Effector memory CD8-positive, alpha-beta T cell (primary cell): ENCODE data around the gene DNASE2B.

Source experiments
- ATAC-seq: fragments of 150-1000 bp; cut with Tn5 transposase; replicated peaks from 2 replicates; pipeline ENCODE4 v1.10.0; 2021; ENCODE audit warnings: mild to moderate bottlenecking, moderate library complexity
- DNase-seq, 3 experiments: peaks; one replicate each; pipeline ENCODE4 v3.0.0; 2021
- H3K27ac Mint-ChIP-seq, 2 donors: one replicate each; pipeline ENCODE4 v1.8.0; 2022; ENCODE audit warnings: mild to moderate bottlenecking in 2 of 2, mixed read lengths in 2 of 2, moderate library complexity in 2 of 2
- H3K27me3 Mint-ChIP-seq, 2 donors: one replicate each; pipeline ENCODE4 v1.8.0; 2022; ENCODE audit warnings: mixed read lengths in 2 of 2
- H3K36me3 Mint-ChIP-seq: one replicate; pipeline ENCODE4 v1.8.0; 2022; ENCODE audit warnings: mild to moderate bottlenecking, moderate library complexity, mixed read lengths; ENCODE audit not compliant: insufficient read depth
- H3K4me1 Mint-ChIP-seq, 2 donors: one replicate each; pipeline ENCODE4 v1.8.0; 2022; ENCODE audit warnings: low read depth in 2 of 2, mixed read lengths in 2 of 2
- H3K4me3 Mint-ChIP-seq, 2 donors: one replicate each; pipeline ENCODE4 v1.8.0; 2022; ENCODE audit warnings: mild to moderate bottlenecking in 2 of 2, mixed read lengths in 2 of 2, moderate library complexity in 2 of 2
- H3K9me3 Mint-ChIP-seq, 2 donors: one replicate each; pipeline ENCODE4 v1.8.0; 2022; ENCODE audit warnings: mixed read lengths in 2 of 2

Gene DNASE2B

DNA sequence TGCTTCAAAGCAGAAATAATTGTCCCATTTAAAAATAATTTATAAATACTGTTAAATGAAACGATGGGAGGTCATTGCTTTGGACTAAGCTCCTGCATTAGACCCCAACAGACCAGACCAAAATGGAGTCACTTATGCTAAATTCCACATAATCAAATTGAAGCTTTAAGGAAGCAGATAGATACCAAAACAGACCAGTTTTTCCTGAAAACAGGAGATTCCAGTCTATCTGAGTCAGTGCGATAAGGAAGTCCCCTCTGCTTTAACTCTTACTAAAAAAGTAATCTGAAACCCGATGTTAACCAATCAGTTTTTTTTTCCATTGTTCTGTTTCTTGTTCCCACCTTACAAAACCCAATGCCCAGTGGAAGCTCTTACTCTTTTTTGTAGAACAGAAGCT, 16.2 kb upstream of the DNASE2B start:
- Mint-ChIP-seq H3K4me1 (no peaks in the 10 kb centered on the region), H3K4me3 (no peak overlapping the region), H3K9me3 (no peaks in the 10 kb centered on the region), H3K27me3 (peaks cover 9 to 11% of the 10 kb centered on the region in 2 donors), H3K27ac (no peak overlapping the region), H3K36me3 (no peaks in the 10 kb centered on the region)
- DNase-seq (no peak), ATAC-seq (no peak)

DNA sequence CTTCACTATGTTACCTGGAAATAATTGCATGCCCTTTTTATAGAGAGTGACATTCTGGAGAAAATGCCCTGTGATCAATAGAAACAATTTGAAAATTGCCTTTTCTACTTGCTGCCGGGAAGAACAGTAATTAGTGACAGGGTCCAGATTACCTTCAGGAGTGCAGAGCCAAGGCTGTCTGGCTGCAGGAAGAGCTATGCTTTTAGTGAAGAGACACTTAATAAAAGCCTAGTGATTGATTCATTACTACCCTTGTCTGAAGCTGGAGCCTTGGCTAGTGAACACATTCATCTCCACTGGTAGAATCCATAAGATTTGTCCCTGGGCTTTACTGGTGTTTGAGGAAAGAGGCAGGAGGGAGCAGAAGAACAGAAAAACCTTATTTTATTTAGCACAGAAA, 12.9 kb upstream of the DNASE2B start:
- Mint-ChIP-seq H3K36me3 (no peaks in the 10 kb centered on the region), H3K27ac (no peak overlapping the region), H3K4me3 (no peak overlapping the region), H3K9me3 (no peaks in the 10 kb centered on the region), H3K4me1 (no peaks in the 10 kb centered on the region), H3K27me3 (peaks cover 9 to 11% of the 10 kb centered on the region in 2 donors)
- ATAC-seq = no peak
- DNase-seq = no peak

- H3K4me1 Mint-ChIP-seq = no peaks in the 10 kb centered on the region
- no peak overlapping the region for H3K27ac Mint-ChIP-seq
- H3K36me3 Mint-ChIP-seq = no peaks in the 10 kb centered on the region
- H3K9me3 Mint-ChIP-seq = no peaks in the 10 kb centered on the region
- DNase-seq (no peak), ATAC-seq (no peak)
- no peak overlapping the region for H3K4me3 Mint-ChIP-seq
- H3K27me3 Mint-ChIP-seq = peaks cover 9 to 11% of the 10 kb centered on the region in 2 donors
Measured at GRCh38 chr1:84386716-84387479, 11.4 kb upstream of the DNASE2B start.

GRCh38 chr1:84387480-84388163, 10.7 kb upstream of the DNASE2B start:
- ATAC-seq (no peak), DNase-seq (no peak)
- H3K9me3 Mint-ChIP-seq = no peaks in the 10 kb centered on the region
- H3K27ac Mint-ChIP-seq = no peak overlapping the region
- H3K36me3 Mint-ChIP-seq = no peaks in the 10 kb centered on the region
- H3K4me3 Mint-ChIP-seq = no peak overlapping the region
- H3K4me1 Mint-ChIP-seq = no peaks in the 10 kb centered on the region
- peaks cover 5% of the 10 kb centered on the region in 2 donors for H3K27me3 Mint-ChIP-seq

DNA sequence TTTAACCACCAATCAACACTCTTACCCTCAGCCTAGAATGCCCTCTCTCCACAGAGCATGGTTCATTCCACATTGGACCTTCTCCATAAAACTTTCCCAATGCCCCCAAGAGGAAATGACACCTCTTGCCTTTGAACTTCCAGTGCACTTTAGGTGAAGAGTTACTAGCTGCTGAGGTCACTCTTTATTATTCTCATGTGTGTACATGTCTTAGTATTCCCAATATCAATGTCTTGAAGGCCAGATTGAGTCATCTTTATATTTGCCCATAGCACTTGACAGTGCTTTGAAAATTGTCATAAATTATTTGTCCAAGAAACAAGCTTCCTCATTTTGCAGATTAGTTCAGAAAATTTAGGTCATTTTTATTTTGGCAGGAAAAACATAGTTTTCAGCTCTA, 8.1 kb upstream of the DNASE2B start:
- Mint-ChIP-seq H3K4me3 (no peak overlapping the region), H3K9me3 (no peaks in the 10 kb centered on the region), H3K4me1 (no peaks in the 10 kb centered on the region), H3K36me3 (no peaks in the 10 kb centered on the region), H3K27me3 (peaks cover 0 to 6% of the 10 kb centered on the region in 2 donors), H3K27ac (no peak overlapping the region)
- DNase-seq = no peak
- no peak for ATAC-seq

GRCh38 chr1:84401156-84401555, 2.9 kb downstream of the DNASE2B start:
- Mint-ChIP-seq H3K36me3 (no peaks in the 10 kb centered on the region), H3K4me3 (no peak overlapping the region), H3K27ac (no peak overlapping the region), H3K4me1 (no peaks in the 10 kb centered on the region), H3K27me3 (peaks cover 0 to under 1% of the 10 kb centered on the region in 2 donors), H3K9me3 (no peaks in the 10 kb centered on the region)
- ATAC-seq (no peak), DNase-seq (no peak)

DNA sequence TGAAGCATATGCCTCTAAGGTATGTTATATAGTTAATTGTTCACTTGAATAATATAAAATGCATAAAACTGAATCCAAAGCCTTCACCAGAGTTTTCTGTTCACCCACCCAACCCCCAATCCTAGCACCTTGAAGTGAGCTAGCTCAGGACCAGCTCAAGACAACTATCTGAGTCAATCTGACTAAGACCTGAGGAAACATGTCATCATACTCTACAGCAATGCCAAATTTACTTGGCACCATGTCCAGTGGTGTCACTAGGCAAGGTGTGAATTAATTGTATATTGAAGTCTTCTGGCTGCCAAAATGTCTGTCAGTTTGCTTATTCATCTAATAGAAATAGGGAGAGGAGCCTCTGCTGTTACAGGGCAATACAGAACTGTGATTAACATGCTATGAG, 3.8 kb downstream of the DNASE2B start:
- H3K27ac Mint-ChIP-seq = no peak overlapping the region
- ATAC-seq (no peak), DNase-seq (no peak)

DNA sequence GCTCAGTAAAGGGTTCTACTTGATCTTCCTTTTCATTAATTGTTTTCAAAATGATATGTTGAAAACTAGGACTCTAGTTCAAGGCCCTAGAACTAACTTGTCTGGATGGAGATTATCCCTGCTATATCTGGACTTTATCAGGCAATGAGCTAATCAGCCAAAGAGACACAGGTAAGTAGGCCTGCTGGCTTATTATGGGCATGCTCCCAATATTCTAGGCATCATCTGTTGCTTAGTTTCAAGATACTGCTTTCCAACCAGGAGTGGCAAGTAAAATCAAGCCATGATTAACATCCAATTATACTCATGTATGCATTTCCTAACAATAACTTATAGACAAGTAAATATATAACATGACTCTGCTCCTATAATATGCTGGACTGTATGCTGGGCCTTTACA, 4.2 kb downstream of the DNASE2B start:
- peaks cover 0 to 7% of the 10 kb centered on the region in 2 donors for H3K27me3 Mint-ChIP-seq
- no peak overlapping the region for H3K4me3 Mint-ChIP-seq

More for the DNA sequence above, 3.8 kb downstream of the DNASE2B start:
- H3K9me3 Mint-ChIP-seq = no peaks in the 10 kb centered on the region
- H3K4me1 Mint-ChIP-seq = no peaks in the 10 kb centered on the region
- H3K27me3 Mint-ChIP-seq = peaks cover 0 to 7% of the 10 kb centered on the region in 2 donors
- H3K4me3 Mint-ChIP-seq = no peak overlapping the region
- no peaks in the 10 kb centered on the region for H3K36me3 Mint-ChIP-seq

DNA sequence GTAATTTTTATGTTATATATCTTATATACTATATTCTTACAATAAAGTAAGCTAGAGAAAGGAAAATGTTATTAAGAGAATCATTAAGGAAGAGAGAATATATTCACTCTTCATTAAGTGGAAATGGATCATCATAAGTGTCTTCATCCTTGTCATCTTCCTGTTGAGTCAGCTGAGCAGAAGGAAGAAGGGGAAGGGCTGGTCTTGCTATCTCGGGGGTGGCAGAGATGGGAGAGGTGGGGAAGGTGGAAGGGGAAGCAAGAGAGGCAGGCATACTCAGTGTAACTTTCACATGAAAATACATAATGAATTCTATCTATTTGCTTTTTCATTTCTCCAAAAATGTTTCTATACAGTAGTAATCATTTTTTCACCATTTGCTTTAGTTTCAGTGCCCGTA, 5.1 kb downstream of the DNASE2B start:
- H3K36me3 Mint-ChIP-seq = no peaks in the 10 kb centered on the region

More for the DNA sequence above, 4.2 kb downstream of the DNASE2B start:
- no peaks in the 10 kb centered on the region for H3K36me3 Mint-ChIP-seq
- no peak overlapping the region for H3K27ac Mint-ChIP-seq
- DNase-seq (no peak), ATAC-seq (no peak)
- no peaks in the 10 kb centered on the region for H3K4me1 Mint-ChIP-seq
- H3K9me3 Mint-ChIP-seq = no peaks in the 10 kb centered on the region

DNA sequence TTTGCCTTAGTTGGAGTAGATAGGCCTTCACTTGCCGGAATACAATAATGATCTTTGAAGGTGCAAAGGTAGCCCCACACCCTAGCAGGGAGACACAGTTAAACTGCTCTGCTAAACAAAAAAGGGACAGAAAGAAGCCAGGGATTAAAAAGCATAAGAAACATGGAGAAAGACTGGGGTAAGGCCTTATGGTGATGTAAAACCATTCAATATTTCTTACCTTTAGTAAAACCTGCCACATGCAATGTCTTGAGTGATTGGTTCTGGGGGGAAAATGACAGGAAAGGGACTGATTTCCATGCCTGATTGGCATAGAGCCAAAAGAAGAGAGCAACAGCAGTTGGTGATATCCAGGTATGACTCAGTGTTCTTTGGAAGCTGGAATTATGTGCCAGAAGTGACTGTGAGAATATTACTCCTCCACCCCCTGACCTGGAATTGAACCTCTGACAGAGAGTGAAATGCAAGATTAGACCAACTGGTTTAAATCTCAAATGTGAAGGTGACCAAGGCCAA, 8.1 kb downstream of the DNASE2B start:
- Mint-ChIP-seq H3K36me3 (no peaks in the 10 kb centered on the region), H3K4me1 (no peaks in the 10 kb centered on the region), H3K27me3 (peaks cover 0 to 7% of the 10 kb centered on the region in 2 donors), H3K27ac (no peak overlapping the region), H3K4me3 (no peak overlapping the region), H3K9me3 (no peaks in the 10 kb centered on the region)
- DNase-seq = no peak
- no peak for ATAC-seq

More for the DNA sequence above, 5.1 kb downstream of the DNASE2B start:
- peaks cover 0 to 7% of the 10 kb centered on the region in 2 donors for H3K27me3 Mint-ChIP-seq
- H3K27ac Mint-ChIP-seq = no peak overlapping the region
- no peaks in the 10 kb centered on the region for H3K9me3 Mint-ChIP-seq
- ATAC-seq = no peak
- no peak overlapping the region for H3K4me3 Mint-ChIP-seq
- H3K4me1 Mint-ChIP-seq = no peaks in the 10 kb centered on the region
- no peak for DNase-seq

- H3K4me1 Mint-ChIP-seq = no peaks in the 10 kb centered on the region
- DNase-seq = no peak
- no peaks in the 10 kb centered on the region for H3K36me3 Mint-ChIP-seq
- no peak for ATAC-seq
- H3K4me3 Mint-ChIP-seq = no peak overlapping the region
- H3K27me3 Mint-ChIP-seq = peaks cover 0 to 7% of the 10 kb centered on the region in 2 donors
- no peak overlapping the region for H3K27ac Mint-ChIP-seq
- no peaks in the 10 kb centered on the region for H3K9me3 Mint-ChIP-seq
Measured at GRCh38 chr1:84407524-84407923, 9.2 kb downstream of the DNASE2B start.

DNA sequence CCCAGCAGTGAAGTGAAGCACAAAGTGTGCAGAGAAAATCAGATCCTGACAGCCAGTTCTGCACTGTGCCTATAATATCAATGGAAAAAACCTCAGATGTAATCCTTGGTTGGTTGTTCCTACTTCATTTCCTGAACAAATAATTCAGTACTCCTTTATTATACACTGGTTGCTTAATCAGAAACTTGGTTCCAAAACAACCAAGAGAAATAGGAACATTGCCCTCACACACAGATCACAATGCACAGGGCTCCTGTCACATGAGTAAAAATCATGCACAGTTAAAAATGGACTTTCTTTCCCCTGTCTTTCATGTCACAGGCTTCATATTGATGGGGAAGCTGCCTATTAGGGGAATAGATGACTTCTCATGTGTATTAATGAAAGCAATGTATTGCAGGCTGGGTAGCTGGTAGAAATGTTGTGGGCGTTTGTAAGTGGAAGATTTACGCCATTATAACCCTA, 9.7 kb downstream of the DNASE2B start:
- Mint-ChIP-seq H3K27me3 (peaks cover 0 to 7% of the 10 kb centered on the region in 2 donors), H3K36me3 (no peaks in the 10 kb centered on the region), H3K4me1 (no peaks in the 10 kb centered on the region), H3K27ac (no peak overlapping the region), H3K4me3 (no peak overlapping the region), H3K9me3 (no peaks in the 10 kb centered on the region)
- no peak for ATAC-seq
- no peak for DNase-seq

DNA sequence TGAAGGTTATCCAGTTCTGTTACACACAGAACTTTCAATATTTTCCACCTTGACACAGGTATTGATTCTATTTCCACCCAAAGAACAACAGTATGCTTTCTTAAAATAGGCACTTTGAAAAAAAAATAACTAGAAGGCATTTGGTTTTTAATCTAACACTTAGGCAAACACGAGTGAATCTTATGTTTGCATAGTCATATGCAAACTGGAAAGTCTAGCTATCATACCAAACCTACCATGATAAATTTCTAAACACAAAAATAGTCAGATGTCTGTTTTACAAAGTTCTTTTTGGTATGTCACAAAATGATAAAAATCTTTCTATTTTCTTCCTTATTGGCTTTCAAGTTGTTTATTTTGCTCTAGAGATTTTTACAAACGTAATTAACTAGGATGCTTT, 11.6 kb downstream of the DNASE2B start:
- DNase-seq (no peak), ATAC-seq (no peak)
- Mint-ChIP-seq H3K9me3 (no peaks in the 10 kb centered on the region), H3K27ac (no peak overlapping the region), H3K27me3 (peaks cover 0 to 7% of the 10 kb centered on the region in 2 donors), H3K4me1 (no peaks in the 10 kb centered on the region), H3K36me3 (no peaks in the 10 kb centered on the region), H3K4me3 (no peak overlapping the region)
